ENCODE data around the gene NME1.

The NME1 gene

GRCh38 chr17:51147650-51148049 is 5.7 kb upstream of the NME1 start:
- DNase-seq, result no peak

- no peak for DNase-seq
Observed at GRCh38 chr17:51149163-51149562, 4.2 kb upstream of the NME1 start.

GRCh38 chr17:51150932-51151331 is 2.4 kb upstream of the NME1 start:
- no peak for DNase-seq

GRCh38 chr17:51152766-51153209 is 571 bp upstream of the NME1 start:
- DNase-seq, result no peak

GRCh38 chr17:51154176-51154575 is 817 bp downstream of the NME1 start:
- DNase-seq, result no peak

- no peak for DNase-seq
Observed at GRCh38 chr17:51155416-51155815, 2.1 kb downstream of the NME1 start.

GRCh38 chr17:51159604-51160003 is 6.2 kb downstream of the NME1 start:
- DNase-seq, result no peak

GRCh38 chr17:51161541-51161940 is 8.2 kb downstream of the NME1 start:
- peak in 1 of 2 experiments; percentile 5 for DNase-seq

GRCh38 chr17:51164911-51165679 is 11.7 kb downstream of the NME1 start:
- no peak for DNase-seq

- DNase-seq, result no peak
Observed at GRCh38 chr17:51165680-51166197, 12.4 kb downstream of the NME1 start.

- peak; percentile 85 to 88 for DNase-seq
Observed at GRCh38 chr17:51166198-51166986, 13.0 kb downstream of the NME1 start, which contains the start of gene NME2. NME2 (plus strand) TSS chr17:51166411; CDS start chr17:51166831, 420 bp downstream.

GRCh38 chr17:51166987-51167931 is 13.9 kb downstream of the NME1 start:
- peak; percentile 85 to 87 for DNase-seq

- DNase-seq, result peak in 1 of 2 experiments; percentile 15
Observed at GRCh38 chr17:51169340-51169739, 16.0 kb downstream of the NME1 start.

GRCh38 chr17:51170736-51171135 is 17.4 kb downstream of the NME1 start:
- no peak for DNase-seq

- DNase-seq, result peak in 1 of 2 experiments; percentile 19
Observed at GRCh38 chr17:51172030-51172429, 18.7 kb downstream of the NME1 start.

- DNase-seq, result no peak
Observed at GRCh38 chr17:51180486-51180885, 27.1 kb downstream of the NME1 start.

GRCh38 chr17:51184124-51184523 is 30.8 kb downstream of the NME1 start:
- DNase-seq, result no peak

- no peak for DNase-seq
Observed at GRCh38 chr17:51185763-51186332, 32.5 kb downstream of the NME1 start.

- DNase-seq, result no peak
Observed at GRCh38 chr17:51188271-51188833, 35.0 kb downstream of the NME1 start.

- no peak for DNase-seq
Observed at GRCh38 chr17:51189162-51189561, 35.8 kb downstream of the NME1 start.

- no peak for DNase-seq
Observed at GRCh38 chr17:51189628-51190027, 36.3 kb downstream of the NME1 start.

- DNase-seq, result no peak
Observed at GRCh38 chr17:51191895-51192294, 38.5 kb downstream of the NME1 start.

Data from activated T-cell treated with anti-CD3 and anti-CD28 coated beads, Interleukin-2, amount 50 U/mL, for 48 hours (primary cell).